HG02678 (cell line): ENCODE results near the gene TPX2.

Experiments used
- ATAC-seq: cut with Tn5 transposase; IDR thresholded peaks from one replicate; pipeline ENCODE4 v1.9.1; 2021; ENCODE audit warnings: mild to moderate bottlenecking, moderate library complexity; ENCODE audit not compliant: unreplicated experiment

The TPX2 gene

DNA sequence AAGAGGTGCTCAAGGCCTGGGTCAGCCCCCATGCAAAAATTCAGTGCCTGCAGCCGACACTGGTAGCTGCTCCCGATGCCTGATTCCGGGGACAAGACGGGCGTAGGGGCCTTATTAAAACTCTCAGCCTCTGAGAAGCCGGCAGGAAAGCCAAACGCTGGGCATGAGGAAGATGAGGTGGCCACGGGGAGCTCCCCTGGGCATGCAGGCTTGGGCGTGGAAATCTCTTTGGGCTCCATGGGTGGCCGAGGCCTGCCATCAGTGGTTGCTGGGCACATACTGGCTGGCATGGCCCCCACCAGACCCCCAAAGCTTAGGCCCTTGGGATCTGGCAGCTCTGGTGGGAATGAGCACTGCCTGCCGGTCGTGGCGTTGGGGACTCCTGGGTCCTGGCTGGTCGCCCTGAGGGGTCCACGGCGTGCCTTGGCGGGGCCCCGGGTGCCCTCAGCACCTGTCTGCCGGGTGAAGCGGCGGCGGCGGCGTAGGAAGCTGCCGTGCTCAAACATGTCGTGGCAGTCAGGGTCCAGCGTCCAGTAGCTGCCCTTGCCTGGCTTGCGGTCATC lies 105.7 kb downstream of the TPX2 start:
- ATAC-seq = no peak

DNA sequence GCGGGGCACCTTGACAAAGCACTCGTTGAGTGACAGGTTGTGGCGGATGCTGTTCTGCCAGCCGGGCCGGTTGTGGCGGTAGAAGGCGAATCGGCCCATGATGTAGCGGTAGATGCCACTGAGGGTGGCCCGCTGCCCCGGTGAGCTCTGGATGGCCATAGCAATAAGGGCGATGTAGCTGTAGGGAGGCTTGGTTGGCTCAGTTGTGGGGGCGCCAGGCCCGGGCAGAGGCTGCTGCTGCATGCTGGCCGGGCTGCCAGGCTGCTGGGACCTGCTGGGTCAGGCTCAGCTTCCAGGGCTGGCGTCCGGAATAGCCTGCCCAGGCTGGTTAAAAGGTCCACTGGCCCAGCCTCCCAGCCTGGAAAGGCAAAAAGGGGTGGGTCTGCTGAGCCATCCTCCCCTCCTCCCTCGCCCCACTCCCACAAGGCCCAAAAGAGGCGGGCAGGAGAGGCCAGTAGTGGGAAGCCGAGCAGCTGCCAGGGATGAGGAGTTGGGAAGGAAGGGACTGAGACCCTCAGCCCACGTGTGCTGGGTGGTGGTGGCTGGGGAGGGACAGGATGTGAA lies 106.3 kb downstream of the TPX2 start, which contains the start of gene FOXS1:
FOXS1 (minus strand) TSS at position 305 of the 564 bp plus-strand sequence; CDS start at position 243, 62 bp downstream.
- ATAC-seq = no peak

DNA sequence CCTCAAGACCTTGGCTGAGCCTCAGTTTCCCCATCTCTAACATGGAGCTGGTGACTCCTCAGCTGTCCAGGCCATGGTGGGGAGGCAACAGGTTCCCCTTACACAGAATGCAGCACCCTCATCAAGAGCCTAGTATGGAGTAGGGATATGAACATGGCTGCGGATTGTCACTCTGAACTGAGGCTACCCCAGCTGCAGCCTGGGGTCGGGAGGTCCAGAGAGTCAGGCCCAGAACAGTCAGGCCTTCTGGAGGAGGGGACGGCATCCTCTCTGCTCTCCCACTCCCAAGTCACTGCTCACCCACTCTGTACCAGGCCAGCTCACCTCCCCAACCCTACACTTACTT lies 107.7 kb downstream of the TPX2 start:
- no peak for ATAC-seq

- ATAC-seq = no peak
Measured at GRCh38 chr20:31848088-31848999, 109.3 kb downstream of the TPX2 start.

- no peak for ATAC-seq
Measured at GRCh38 chr20:31849306-31849930, 110.3 kb downstream of the TPX2 start.
